Ovary (tissue), 9 donors: ENCODE data around the gene CDIP1. TPM values are rescaled to one million over a fixed set of nuclear protein-coding genes. Genes with fewer than 3 reads are reported as not detected.

Experiments used
- DNase-seq, 5 donors: peaks; one replicate each; pipeline ENCODE4 v3.0.0-alpha.2; 2019 to 2020
- H3K27ac ChIP-seq, 2 donors: fragments of 200-600 bp; one replicate each; pipeline versions ENCODE4 v1.5.1 to v1.8.0; 2019 to 2022
- H3K27me3 ChIP-seq: fragments of 200-600 bp; one replicate; pipeline ENCODE4 v1.8.0; 2022
- H3K36me3 ChIP-seq: fragments of 200-600 bp; sonication (generic); one replicate; pipeline ENCODE4 v1.5.1; 2019
- H3K4me1 ChIP-seq: one replicate; pipeline ENCODE4 v1.8.1; 2013; ENCODE audit warnings: mild to moderate bottlenecking, moderate library complexity; ENCODE audit not compliant: insufficient read depth
- H3K4me3 ChIP-seq: fragments of 200-600 bp; sonication (generic); one replicate; pipeline ENCODE4 v1.5.1; 2017
- H3K9me3 ChIP-seq, 2 donors: fragments of 200-600 bp in 1 of 2; sonication (generic) in 1 of 2; one replicate each; pipeline versions ENCODE4 v1.5.1 to v1.8.1; 2013 to 2019; ENCODE audit warnings: mild to moderate bottlenecking in 1 of 2, moderate library complexity in 1 of 2
- EP300 ChIP-seq: sonication (generic); formaldehyde crosslinking; IDR thresholded peaks from one replicate; pipeline ENCODE4 v1.6.1; 2017; ENCODE audit warnings: antibody characterized with exemption
- POLR2A ChIP-seq: fragments of 450-650 bp; IDR thresholded peaks from one replicate; pipeline ENCODE4 v1.6.1; 2017; ENCODE audit warnings: antibody characterized with exemption, mild to moderate bottlenecking, moderate library complexity
- WGBS, 3 donors: extraction: QIAGEN DNeasy Blood & Tissue Kit in 1 of 3; methylation state at CpG; one replicate each; pipeline versions ENCODE4 v1.1.5 to v1.1.7; 2013 to 2017; 5-methylcytosine and 5-hydroxymethylcytosine counted together
- intact Hi-C, 4 donors: fragments of 100-400 bp; cut with DNase I; formaldehyde crosslinking; loops; one replicate each; pipeline versions ENCODE4 v1.11.0 to v1.15.1; 2022 to 2023
- polyA plus RNA-seq, 2 donors: library from polyadenylated mRNA; stranded (reverse); fragments of 200-250 nt in 1 of 2; fragments of 350-450 nt in 1 of 2; fragmentation: Illumina TruSeq in 1 of 2; extraction: RNeasy Lipid Tissue Mini Kit (QIAGEN cat#74804) in 1 of 2; gene quantifications; one replicate each; pipeline ENCODE4 v1.2.3, GENCODE V29; 2013 to 2014
- total RNA-seq, 7 donors: library from RNA; depleted of rRNA in 2 of 7; stranded (reverse); fragments of >200 nt in 2 of 7; fragmentation: NEBNext Ultra II Directional in 3 of 7; extraction: Animal tissue kit (Norgen Biotek cat#: 25700) in 3 of 7; gene quantifications; one replicate each; pipeline versions ENCODE4 v1.1.0 to v1.2.4, GENCODE V29; 2016 to 2023
- TF ChIP-seq, protein P1 (sequence below), 3 donors: fragments of 450-650 bp in 2 of 3; fragments of 200-600 bp in 1 of 3; IDR thresholded peaks; one replicate each; pipeline versions ENCODE4 v1.5.1 to v1.8.0; 2016 to 2022; ENCODE audit warnings: antibody characterized with exemption in 3 of 3, mild to moderate bottlenecking in 1 of 3
- donor health status: DM: no; HTN: no; CAD: no; lungs with moderate emphysema.
- donor health status: DM: no; HTN: no; CAD: no.
- donor health status: Bipolar disorder and iron deficiency.
- donor health status: DM: yes; HTN: yes; CAD: no.
- donor health status: DM: no; HTN: no; CAD: no.
- donor health status: DM: yes; HTN: yes; CAD: no.

CDIP1 gene
- total and polyA plus RNA-seq, 9 donors: 14.6 to 55.1 (median 32.6) TPM

DNA sequence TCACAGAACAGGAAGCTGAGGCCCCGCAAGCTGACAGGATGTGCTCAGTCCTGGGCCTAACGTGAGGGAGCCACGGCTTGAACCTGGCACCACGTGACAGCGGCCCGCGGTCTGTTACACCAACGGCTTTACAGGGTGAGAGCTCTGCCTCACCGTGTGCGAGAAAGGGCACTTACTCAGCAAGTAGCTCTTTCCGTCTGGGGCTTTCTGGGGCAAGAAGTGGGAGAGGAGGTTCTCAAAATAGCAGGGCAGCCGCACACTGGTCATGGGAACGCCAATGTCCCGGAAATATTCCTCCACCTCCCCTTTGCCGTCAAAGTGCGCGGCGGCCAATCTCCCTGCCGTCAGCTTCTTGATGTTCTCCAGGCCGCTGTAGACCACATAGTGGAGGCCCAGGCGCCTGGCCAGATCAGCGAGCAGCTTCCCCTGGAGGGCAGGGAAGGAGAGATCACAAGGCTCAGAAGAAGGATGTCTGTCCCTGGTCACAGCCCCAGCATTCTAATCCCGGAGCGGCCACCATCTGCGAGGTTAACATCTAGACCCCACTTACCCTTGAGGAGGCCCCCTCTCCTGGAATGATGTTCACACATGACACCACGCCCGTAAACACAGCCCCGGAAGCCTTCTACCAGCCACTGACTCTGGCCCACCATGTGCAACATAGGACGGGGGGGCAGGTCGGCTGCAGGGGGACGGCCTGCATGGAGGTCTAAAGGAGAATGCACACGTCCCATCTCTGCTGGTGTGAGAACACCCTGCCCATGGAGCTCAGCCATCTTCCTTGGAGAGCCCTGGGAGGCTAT is 72.4 kb downstream of the CDIP1 start:
- intact Hi-C loops: no loop called here
- no peaks in the 10 kb centered on the region for H3K36me3 ChIP-seq
- H3K27ac ChIP-seq: no peak overlapping the region
- H3K27me3 ChIP-seq: no peaks in the 10 kb centered on the region
- 86 to 89% (median 88%) methylated on average over 26 to 32 of the region's 32 CpGs for WGBS, 3 donors
- H3K4me3 ChIP-seq: no peak overlapping the region
- TF ChIP-seq POLR2A (no peak), EP300 (no peak)
- TF ChIP-seq, protein P1, sequence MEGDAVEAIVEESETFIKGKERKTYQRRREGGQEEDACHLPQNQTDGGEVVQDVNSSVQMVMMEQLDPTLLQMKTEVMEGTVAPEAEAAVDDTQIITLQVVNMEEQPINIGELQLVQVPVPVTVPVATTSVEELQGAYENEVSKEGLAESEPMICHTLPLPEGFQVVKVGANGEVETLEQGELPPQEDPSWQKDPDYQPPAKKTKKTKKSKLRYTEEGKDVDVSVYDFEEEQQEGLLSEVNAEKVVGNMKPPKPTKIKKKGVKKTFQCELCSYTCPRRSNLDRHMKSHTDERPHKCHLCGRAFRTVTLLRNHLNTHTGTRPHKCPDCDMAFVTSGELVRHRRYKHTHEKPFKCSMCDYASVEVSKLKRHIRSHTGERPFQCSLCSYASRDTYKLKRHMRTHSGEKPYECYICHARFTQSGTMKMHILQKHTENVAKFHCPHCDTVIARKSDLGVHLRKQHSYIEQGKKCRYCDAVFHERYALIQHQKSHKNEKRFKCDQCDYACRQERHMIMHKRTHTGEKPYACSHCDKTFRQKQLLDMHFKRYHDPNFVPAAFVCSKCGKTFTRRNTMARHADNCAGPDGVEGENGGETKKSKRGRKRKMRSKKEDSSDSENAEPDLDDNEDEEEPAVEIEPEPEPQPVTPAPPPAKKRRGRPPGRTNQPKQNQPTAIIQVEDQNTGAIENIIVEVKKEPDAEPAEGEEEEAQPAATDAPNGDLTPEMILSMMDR (IDR thresholded peaks at IDR 0.05): no peak
- DNase-seq: no peak
- H3K4me1 ChIP-seq: no peaks in the 10 kb centered on the region
- H3K9me3 ChIP-seq: no peaks in the 10 kb centered on the region

DNA sequence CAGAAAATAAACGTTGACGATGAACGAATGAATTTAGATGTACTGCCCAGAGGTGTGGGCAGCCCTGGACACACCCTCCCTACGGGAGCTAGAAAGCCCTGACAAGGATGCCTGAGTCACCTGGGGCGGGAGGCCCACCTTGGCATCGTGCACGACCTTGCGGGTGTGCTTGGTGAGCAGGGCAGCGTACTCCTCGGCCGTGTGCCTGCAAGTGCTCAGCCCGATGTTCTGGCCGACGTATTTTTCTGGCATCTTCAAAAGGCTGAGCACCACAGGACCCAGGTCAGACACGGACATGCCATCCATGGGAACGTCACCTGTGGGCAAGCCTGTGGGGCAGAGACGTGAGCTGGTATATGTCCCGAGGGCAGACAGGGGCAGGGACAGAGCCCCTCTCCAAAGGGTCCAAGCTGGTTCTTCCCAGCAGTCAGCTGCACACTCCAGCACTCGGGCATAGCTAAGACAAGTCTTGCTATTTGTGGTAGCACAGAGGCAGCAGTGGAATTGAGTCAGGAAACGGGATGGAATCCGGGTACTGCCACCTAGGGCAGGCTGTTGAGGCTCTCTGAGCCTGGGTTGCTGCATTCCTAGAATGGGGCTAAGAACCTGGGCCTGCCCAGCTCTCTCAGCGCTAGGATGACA is 74.9 kb downstream of the CDIP1 start:
- intact Hi-C loops: no loop called here
- H3K36me3 ChIP-seq: no peaks in the 10 kb centered on the region

DNA sequence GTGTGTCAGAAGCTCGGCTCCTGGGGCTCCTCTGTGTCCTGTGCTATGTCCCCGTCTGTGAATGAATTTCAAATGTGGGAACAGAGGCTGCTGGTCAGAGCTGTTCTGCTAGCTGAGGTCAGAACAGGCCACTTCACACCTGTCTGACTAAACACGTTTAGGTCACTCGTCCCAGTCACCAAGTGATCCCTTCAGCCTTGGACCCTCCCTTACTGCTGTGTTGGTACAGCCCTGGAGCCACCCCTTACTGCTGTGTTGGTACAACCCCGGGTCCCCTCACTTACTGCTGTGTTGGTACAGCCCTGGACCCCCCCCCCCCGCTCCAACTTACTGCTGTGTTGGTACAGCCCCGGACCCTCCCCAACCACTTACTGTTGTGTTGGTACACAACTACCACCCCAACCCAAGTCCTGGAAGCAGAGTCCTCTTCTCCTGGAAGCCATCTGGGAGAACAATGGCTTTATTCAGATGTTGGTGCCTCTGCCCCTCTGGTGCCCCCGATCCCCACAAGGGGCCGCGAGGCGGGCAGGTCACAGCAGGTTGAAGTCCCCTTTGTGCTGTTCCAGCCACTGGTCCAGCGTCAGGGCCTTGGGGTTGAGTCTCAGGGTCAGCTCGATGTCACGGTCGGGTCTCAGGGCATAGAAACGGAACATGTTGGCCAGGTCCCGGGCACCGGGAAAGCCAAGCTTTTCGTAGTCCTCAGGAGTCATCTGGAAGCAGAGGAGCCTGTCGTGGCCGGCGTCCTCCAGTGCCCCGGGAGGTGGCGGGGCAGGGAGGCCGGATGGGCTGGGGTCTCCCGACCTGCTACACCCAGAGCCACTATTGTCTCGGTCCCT is 77.1 kb downstream of the CDIP1 start:
- H3K36me3 ChIP-seq: no peaks in the 10 kb centered on the region

More for the DNA sequence above, 74.9 kb downstream of the CDIP1 start:
- Histone ChIP-seq H3K27me3 (no peaks in the 10 kb centered on the region), H3K27ac (no peak overlapping the region), H3K4me1 (peaks cover 10% of the 10 kb centered on the region), H3K9me3 (no peaks in the 10 kb centered on the region), H3K4me3 (no peak overlapping the region)
- TF ChIP-seq POLR2A (no peak), EP300 (no peak)
- TF ChIP-seq, protein P1 (IDR thresholded peaks at IDR 0.05): no peak
- DNase-seq: no peak
- 76 to 82% (median 78%) methylated on average over 22 of the region's 22 CpGs for WGBS, 3 donors

DNA sequence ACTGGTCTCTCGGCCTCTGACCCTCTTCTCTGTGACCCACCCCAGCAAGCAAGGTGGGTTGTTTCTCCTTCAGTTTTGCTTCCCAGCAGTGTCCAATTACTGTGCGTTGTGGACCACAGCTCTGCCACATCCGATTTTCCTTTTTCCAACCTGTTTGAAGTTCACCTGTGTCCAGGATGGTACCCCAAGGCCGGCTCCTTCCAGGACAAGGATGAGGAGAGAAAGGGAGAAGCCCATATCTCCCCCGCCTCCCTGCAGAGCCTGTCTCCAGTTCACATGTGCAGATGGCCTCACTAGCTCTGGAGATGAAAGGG is 77.7 kb downstream of the CDIP1 start:
- 74 to 83% (median 83%) methylated on average over 5 of the region's 5 CpGs for WGBS, 3 donors
- intact Hi-C loops: no loop called here
- H3K27me3 ChIP-seq: no peaks in the 10 kb centered on the region
- no peaks in the 10 kb centered on the region for H3K36me3 ChIP-seq
- no peak overlapping the region for H3K27ac ChIP-seq
- TF ChIP-seq POLR2A (no peak), EP300 (no peak)
- TF ChIP-seq, protein P1 (IDR thresholded peaks at IDR 0.05): no peak
- no peak for DNase-seq
- H3K9me3 ChIP-seq: no peaks in the 10 kb centered on the region
- H3K4me3 ChIP-seq: no peak overlapping the region
- peaks cover 13% of the 10 kb centered on the region for H3K4me1 ChIP-seq

More for the DNA sequence above, 77.1 kb downstream of the CDIP1 start:
- WGBS, 3 donors: 73 to 80% (median 76%) methylated on average over 27 of the region's 27 CpGs
- DNase-seq: no peak
- H3K4me3 ChIP-seq: no peak overlapping the region
- H3K27me3 ChIP-seq: no peaks in the 10 kb centered on the region
- H3K27ac ChIP-seq: no peak overlapping the region
- no peaks in the 10 kb centered on the region for H3K9me3 ChIP-seq
- intact Hi-C loops: no loop called here
- TF ChIP-seq POLR2A (no peak), EP300 (no peak)
- TF ChIP-seq, protein P1 (IDR thresholded peaks at IDR 0.05): no peak
- H3K4me1 ChIP-seq: peaks cover 13% of the 10 kb centered on the region
